ENCODE results near the gene SOX1. TPM values are rescaled to one million over a fixed set of nuclear protein-coding genes. Genes with fewer than 3 reads are reported as not detected.

The SOX1 gene
- polyA plus RNA-seq, 1 of the 3 experiments (the other 2 are of a cell fraction): not detected

- TF ChIP-seq USF2 (IDR thresholded peaks at IDR 0.05; ENCODE audit: borderline replicate concordance, low read depth, low read length) (no peak), REST (IDR thresholded peaks at IDR 0.05; ENCODE audit: low read depth, low read length) (no peak), RAD21 (IDR thresholded peaks at IDR 0.05; ENCODE audit: low read length) (no peak), SIN3A (IDR thresholded peaks at IDR 0.05; ENCODE audit: borderline replicate concordance, low read depth, low read length) (no peak), TEAD4 (IDR thresholded peaks at IDR 0.05; ENCODE audit: borderline replicate concordance, insufficient read depth) (no peak)
Measured at GRCh38 chr13:112024577-112024976, 42.4 kb upstream of the SOX1 start (continued).

GRCh38 chr13:112027250-112027649 lies 39.7 kb upstream of the SOX1 start:
- Histone ChIP-seq H3K79me2 (ENCODE audit: insufficient read depth) (no peaks in the 10 kb centered on the region), H3F3A (replicated peaks; ENCODE audit: insufficient read depth) (no peaks in the 10 kb centered on the region), H2AFZ (ENCODE audit: low read depth) (no peak overlapping the region), H3K9ac (no peak overlapping the region), H4K20me1 (ENCODE audit: insufficient read depth) (no peaks in the 10 kb centered on the region), H3K9me2 (no peaks in the 10 kb centered on the region), H3K27ac (ENCODE audit: low read depth in 2 of 2, low read length in 1 of 2) (no peak overlapping the region), H3K4me3 (ENCODE audit: low read depth in 2 of 2, low read length in 1 of 2) (no peak overlapping the region), H3K27me3 (ENCODE audit: insufficient read depth) (peaks cover 26% of the 10 kb centered on the region; the same call in 1 of the 2 replicates), H3K36me3 (replicated peaks in 1 of 2; ENCODE audit: control insufficient read depth in 1 of 2, insufficient read depth in 2 of 2, low read length in 1 of 2) (no peaks in the 10 kb centered on the region), H3K9me3 (no peaks in the 10 kb centered on the region), H3K4me1 (ENCODE audit: control insufficient read depth in 1 of 2, insufficient read depth in 2 of 2, low read depth in 1 of 2, low read length in 1 of 2) (no peaks in the 10 kb centered on the region), H3K4me2 (no peak overlapping the region)
- ChIA-PET CTCF (no interaction called here), POLR2A (no interaction called here)
- DNase-seq: no peak
- TF ChIP-seq MAX (IDR thresholded peaks at IDR 0.05; ENCODE audit: low read depth) (no peak), NRF1 (IDR thresholded peaks at IDR 0.05; ENCODE audit: low read depth, low read length) (no peak), TEAD4 (IDR thresholded peaks at IDR 0.05; ENCODE audit: borderline replicate concordance, insufficient read depth) (no peak), MEF2A (IDR thresholded peaks at IDR 0.05; ENCODE audit: borderline replicate concordance, low read depth) (no peak), RFX5 (IDR thresholded peaks at IDR 0.05; ENCODE audit: low read length) (no peak), CTCF (IDR thresholded peaks at IDR 0.05) (no peak), USF1 (IDR thresholded peaks at IDR 0.05; ENCODE audit: borderline replicate concordance, low read depth) (no peak), IRF3 (IDR thresholded peaks at IDR 0.05; ENCODE audit: low read depth, low read length) (no peak), GATA2 (CRISPR knock-in tag; IDR thresholded peaks at IDR 0.05) (no peak), TCF12 (IDR thresholded peaks at IDR 0.05) (no peak), RXRA (IDR thresholded peaks at IDR 0.05; ENCODE audit: borderline replicate concordance, low read depth) (no peak), USF2 (IDR thresholded peaks at IDR 0.05; ENCODE audit: borderline replicate concordance, low read depth, low read length) (no peak), CHD2 (IDR thresholded peaks at IDR 0.05; ENCODE audit: low read length, partially characterized antibody) (no peak), GABPA (IDR thresholded peaks at IDR 0.05; ENCODE audit: low read depth) (no peak), JUND (IDR thresholded peaks at IDR 0.05) (no peak), SMC3 (IDR thresholded peaks at IDR 0.05; ENCODE audit: low read depth, low read length) (no peak), PBX3 (IDR thresholded peaks at IDR 0.05) (no peak), EP300 (IDR thresholded peaks at IDR 0.05; ENCODE audit: borderline replicate concordance in 1 of 2, low read depth in 1 of 2, low read length in 1 of 2) (no peak)
- 17% methylated on average over 9 of the region's 11 CpGs for whole genome bisulfite sequencing (ENCODE audit: low lambda C conversion rate)
